ENCODE results near the gene DLG5. TPM values are rescaled to one million over a fixed set of nuclear protein-coding genes. Genes with fewer than 3 reads are reported as not detected.

Gene DLG5
- total RNA-seq, 1 donor from 2014 or later, result 22.2 TPM

DNA sequence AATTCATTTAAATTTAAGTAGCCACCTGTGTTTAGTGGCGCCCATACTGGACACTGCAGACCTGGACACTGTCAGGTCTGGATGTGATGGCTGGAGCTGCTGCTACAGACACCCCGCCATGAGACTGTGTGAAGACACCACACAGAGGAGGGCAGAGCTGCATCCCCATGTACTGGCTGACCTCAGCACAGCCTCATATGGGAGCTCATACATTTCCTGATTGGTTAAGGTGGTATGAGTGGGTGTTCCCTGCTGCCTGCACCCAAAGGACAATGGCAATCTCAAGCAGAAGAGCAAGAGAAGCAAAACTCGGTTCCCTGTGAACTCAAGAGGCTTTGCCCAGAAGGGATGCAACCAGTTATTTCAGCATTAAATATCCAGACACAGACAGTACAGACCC, 60.0 kb downstream of the DLG5 start:
- Histone ChIP-seq H3K4me2 (no peak overlapping the region), H3K27ac (no peak overlapping the region), H4K20me1 (ENCODE audit: low read depth) (peaks cover 40% of the 10 kb centered on the region), H3K4me1 (peaks cover 11% of the 10 kb centered on the region), H3F3A (ENCODE audit: low read depth) (no peaks in the 10 kb centered on the region), H2AFZ (replicated peaks) (no peak overlapping the region), H3K36me3 (no peaks in the 10 kb centered on the region), H3K9ac (no peak overlapping the region), H3K79me2 (ENCODE audit: low read depth) (peaks cover 10% of the 10 kb centered on the region), H3K27me3 (no peaks in the 10 kb centered on the region), H3K9me3 (ENCODE audit: low read depth) (no peaks in the 10 kb centered on the region), H3K4me3 (no peak overlapping the region)
- Mint-ChIP-seq H3K27me3 (ENCODE audit: insufficient read depth, low read depth) (peaks cover 6% of the 10 kb centered on the region), H3K27ac (no peak overlapping the region), H3K9me3 (no peaks in the 10 kb centered on the region), H3K4me1 (peaks cover 43% of the 10 kb centered on the region), H3K36me3 (peaks cover 20% of the 10 kb centered on the region), H3K4me3 (no peak overlapping the region)
- DNase-seq (ENCODE audit: low spot score), result no peak
- TF ChIP-seq EZH2phosphoT487 (IDR thresholded peaks at IDR 0.05), result no peak
- TF ChIP-seq, protein P1, sequence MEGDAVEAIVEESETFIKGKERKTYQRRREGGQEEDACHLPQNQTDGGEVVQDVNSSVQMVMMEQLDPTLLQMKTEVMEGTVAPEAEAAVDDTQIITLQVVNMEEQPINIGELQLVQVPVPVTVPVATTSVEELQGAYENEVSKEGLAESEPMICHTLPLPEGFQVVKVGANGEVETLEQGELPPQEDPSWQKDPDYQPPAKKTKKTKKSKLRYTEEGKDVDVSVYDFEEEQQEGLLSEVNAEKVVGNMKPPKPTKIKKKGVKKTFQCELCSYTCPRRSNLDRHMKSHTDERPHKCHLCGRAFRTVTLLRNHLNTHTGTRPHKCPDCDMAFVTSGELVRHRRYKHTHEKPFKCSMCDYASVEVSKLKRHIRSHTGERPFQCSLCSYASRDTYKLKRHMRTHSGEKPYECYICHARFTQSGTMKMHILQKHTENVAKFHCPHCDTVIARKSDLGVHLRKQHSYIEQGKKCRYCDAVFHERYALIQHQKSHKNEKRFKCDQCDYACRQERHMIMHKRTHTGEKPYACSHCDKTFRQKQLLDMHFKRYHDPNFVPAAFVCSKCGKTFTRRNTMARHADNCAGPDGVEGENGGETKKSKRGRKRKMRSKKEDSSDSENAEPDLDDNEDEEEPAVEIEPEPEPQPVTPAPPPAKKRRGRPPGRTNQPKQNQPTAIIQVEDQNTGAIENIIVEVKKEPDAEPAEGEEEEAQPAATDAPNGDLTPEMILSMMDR (IDR thresholded peaks at IDR 0.05), result no peak
- TF ChIP-seq EZH2 (IDR thresholded peaks at IDR 0.05), result no peak

DNA sequence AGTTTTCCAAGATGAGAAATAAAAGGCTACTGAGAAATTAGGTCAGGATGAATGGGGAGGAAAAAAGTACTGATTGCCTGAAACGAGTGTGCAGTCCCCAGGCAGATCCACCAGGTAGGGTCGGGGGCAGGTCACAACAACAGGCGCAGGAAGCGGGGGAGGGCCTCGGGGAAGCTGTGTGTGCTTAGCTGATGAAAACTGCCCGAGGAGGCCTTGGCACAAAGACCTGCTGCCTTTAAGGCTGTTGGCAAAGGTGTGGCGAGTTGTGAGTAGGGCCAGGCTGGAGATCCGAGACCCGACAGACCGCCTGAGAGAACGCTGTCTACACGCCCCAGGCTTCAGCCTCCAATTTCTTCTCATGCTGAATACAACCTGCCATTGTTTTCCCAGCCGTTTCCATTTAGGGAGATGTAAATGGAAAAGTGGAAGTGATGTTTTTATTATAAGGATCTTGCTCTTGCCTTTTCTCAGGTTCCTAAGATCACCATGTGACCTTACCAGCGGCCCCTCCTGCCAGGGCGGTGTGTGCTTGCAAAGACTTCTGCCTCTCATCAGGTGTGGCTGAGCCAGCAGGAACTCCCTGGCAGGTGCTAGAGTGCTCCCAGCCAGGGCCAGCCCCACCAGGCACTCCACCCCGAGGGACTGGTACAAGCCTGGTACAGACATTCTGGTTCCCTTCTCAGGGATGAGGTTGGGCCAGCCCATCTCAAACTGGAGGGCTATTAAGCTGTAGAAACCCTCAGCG, 60.8 kb downstream of the DLG5 start:
- Histone ChIP-seq H4K20me1 (ENCODE audit: low read depth) (peaks cover 43% of the 10 kb centered on the region), H3K36me3 (no peaks in the 10 kb centered on the region), H3K9me3 (ENCODE audit: low read depth) (no peaks in the 10 kb centered on the region), H3F3A (ENCODE audit: low read depth) (no peaks in the 10 kb centered on the region), H3K27me3 (no peaks in the 10 kb centered on the region), H3K4me1 (peaks cover 11% of the 10 kb centered on the region), H3K79me2 (ENCODE audit: low read depth) (peaks cover 18% of the 10 kb centered on the region), H3K9ac (no peak overlapping the region), H3K27ac (no peak overlapping the region), H3K4me3 (no peak overlapping the region), H2AFZ (replicated peaks) (no peak overlapping the region), H3K4me2 (no peak overlapping the region)
- no peak overlapping the region for H3K27ac Mint-ChIP-seq
- TF ChIP-seq EZH2phosphoT487 (IDR thresholded peaks at IDR 0.05), result no peak
- no peak for TF ChIP-seq EZH2 (IDR thresholded peaks at IDR 0.05)
- TF ChIP-seq, protein P1 (IDR thresholded peaks at IDR 0.05), result no peak
- no peaks in the 10 kb centered on the region for H3K9me3 Mint-ChIP-seq
- H3K27me3 Mint-ChIP-seq (ENCODE audit: insufficient read depth, low read depth), result peaks cover 5% of the 10 kb centered on the region
- no peak for DNase-seq (ENCODE audit: low spot score)
- peaks cover 22% of the 10 kb centered on the region for H3K36me3 Mint-ChIP-seq
- peaks cover 39% of the 10 kb centered on the region for H3K4me1 Mint-ChIP-seq
- H3K4me3 Mint-ChIP-seq, result no peak overlapping the region

DNA sequence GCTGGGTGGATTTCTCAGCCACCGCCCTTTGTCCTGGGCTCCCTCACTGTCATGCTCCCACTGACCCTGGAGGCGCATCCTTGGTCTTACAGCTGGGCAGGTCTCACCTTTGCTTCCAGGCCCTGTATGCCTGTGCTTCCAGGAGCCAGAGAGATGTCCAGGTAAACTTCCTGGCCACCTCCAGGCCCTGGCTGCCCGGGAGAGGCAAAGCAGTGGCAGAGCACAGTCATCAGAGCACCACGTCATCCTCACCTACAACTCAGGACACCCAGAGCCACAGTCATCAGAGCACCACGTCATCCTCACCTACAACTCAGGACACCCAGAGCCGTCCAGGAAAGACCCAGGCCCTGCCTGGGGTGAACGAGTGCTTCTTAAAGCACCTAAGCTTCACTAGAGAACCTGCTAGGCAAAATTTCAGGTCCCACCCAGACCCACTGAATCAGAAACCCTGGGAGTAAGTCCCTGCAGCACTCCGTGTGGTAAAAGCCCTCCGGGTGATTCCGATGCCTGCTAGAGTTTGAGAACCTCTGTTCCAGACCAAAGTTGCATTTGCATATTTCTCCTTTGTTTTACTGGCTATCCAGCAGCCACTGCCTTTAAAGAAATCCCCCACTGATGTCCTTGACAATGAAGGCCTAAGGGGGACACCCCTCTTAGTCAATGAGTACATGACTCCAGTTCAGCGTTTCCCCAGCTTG, 62.3 kb downstream of the DLG5 start:
- H3K36me3 ChIP-seq, result no peaks in the 10 kb centered on the region
- H4K20me1 ChIP-seq (ENCODE audit: low read depth), result peaks cover 42% of the 10 kb centered on the region
- no peaks in the 10 kb centered on the region for H3F3A ChIP-seq (ENCODE audit: low read depth)
- Mint-ChIP-seq H3K27ac (peak overlapping the region; percentile 91), H3K36me3 (peaks cover 22% of the 10 kb centered on the region), H3K4me1 (peaks cover 34% of the 10 kb centered on the region), H3K4me3 (no peak overlapping the region), H3K9me3 (no peaks in the 10 kb centered on the region), H3K27me3 (ENCODE audit: insufficient read depth, low read depth) (peaks cover 5% of the 10 kb centered on the region)
- H3K27me3 ChIP-seq, result no peaks in the 10 kb centered on the region
- TF ChIP-seq EZH2 (IDR thresholded peaks at IDR 0.05) (no peak), EZH2phosphoT487 (IDR thresholded peaks at IDR 0.05) (no peak)
- TF ChIP-seq, protein P1 (IDR thresholded peaks at IDR 0.05), result no peak
- H3K4me3 ChIP-seq, result no peak overlapping the region
- no peak overlapping the region for H3K9ac ChIP-seq
- H3K4me1 ChIP-seq, result peaks cover 11% of the 10 kb centered on the region
- DNase-seq (ENCODE audit: low spot score), result no peak
- H3K27ac ChIP-seq, result no peak overlapping the region
- H3K4me2 ChIP-seq, result no peak overlapping the region
- no peaks in the 10 kb centered on the region for H3K9me3 ChIP-seq (ENCODE audit: low read depth)
- H3K79me2 ChIP-seq (ENCODE audit: low read depth), result peaks cover 23% of the 10 kb centered on the region
- no peak overlapping the region for H2AFZ ChIP-seq (replicated peaks)
